T-helper 2 cell treated with Interferon-gamma antibody and Interleukin-4, amounts not matched to agents 5 μg/mL and 100 μg/mL, for 36 hours (primary cell): Measurements from ENCODE around the gene S100A9.

Experiments used
- DNase-seq: peaks from one replicate; pipeline ENCODE4 v3.0.0; 2021; ENCODE audit warnings: low spot score
- H3K27ac Mint-ChIP-seq: one replicate; pipeline ENCODE4 v1.8.0; 2021; ENCODE audit warnings: mild to moderate bottlenecking, mixed read lengths
- H3K27me3 Mint-ChIP-seq: one replicate; pipeline ENCODE4 v1.8.0; 2021; ENCODE audit warnings: low read depth, mixed read lengths
- H3K36me3 Mint-ChIP-seq: one replicate; pipeline ENCODE4 v1.8.0; 2021; ENCODE audit warnings: low read depth, mixed read lengths
- H3K4me1 Mint-ChIP-seq: one replicate; pipeline ENCODE4 v1.8.0; 2021; ENCODE audit warnings: low read depth, mixed read lengths
- H3K4me3 Mint-ChIP-seq: one replicate; pipeline ENCODE4 v1.8.0; 2022; ENCODE audit warnings: mild to moderate bottlenecking, moderate library complexity, mixed read lengths
- H3K9me3 Mint-ChIP-seq: one replicate; pipeline ENCODE4 v1.8.0; 2021; ENCODE audit warnings: mixed read lengths

S100A9 gene

GRCh38 chr1:153361480-153362109 lies 3.9 kb downstream of the S100A9 start:
- peaks cover 8% of the 10 kb centered on the region for H3K27me3 Mint-ChIP-seq
- no peak for DNase-seq
- H3K36me3 Mint-ChIP-seq: no peaks in the 10 kb centered on the region
- H3K4me1 Mint-ChIP-seq: no peaks in the 10 kb centered on the region
- H3K4me3 Mint-ChIP-seq: no peak overlapping the region
- H3K9me3 Mint-ChIP-seq: no peaks in the 10 kb centered on the region
- no peak overlapping the region for H3K27ac Mint-ChIP-seq

GRCh38 chr1:153362187-153362775 lies 4.6 kb downstream of the S100A9 start:
- Mint-ChIP-seq H3K27ac (no peak overlapping the region), H3K36me3 (no peaks in the 10 kb centered on the region), H3K27me3 (peaks cover 8% of the 10 kb centered on the region), H3K4me3 (no peak overlapping the region), H3K4me1 (no peaks in the 10 kb centered on the region), H3K9me3 (no peaks in the 10 kb centered on the region)
- no peak for DNase-seq

- H3K36me3 Mint-ChIP-seq: no peaks in the 10 kb centered on the region
- H3K27ac Mint-ChIP-seq: no peak overlapping the region
- H3K4me3 Mint-ChIP-seq: no peak overlapping the region
- H3K4me1 Mint-ChIP-seq: no peaks in the 10 kb centered on the region
- peaks cover 8% of the 10 kb centered on the region for H3K27me3 Mint-ChIP-seq
- H3K9me3 Mint-ChIP-seq: no peaks in the 10 kb centered on the region
- DNase-seq: no peak
These were observed 6.0 kb downstream of the S100A9 start for GRCh38 chr1:153363641-153364040.

GRCh38 chr1:153364156-153364555 lies 6.5 kb downstream of the S100A9 start:
- Mint-ChIP-seq H3K27me3 (peaks cover 8% of the 10 kb centered on the region), H3K27ac (no peak overlapping the region), H3K4me3 (no peak overlapping the region), H3K36me3 (no peaks in the 10 kb centered on the region), H3K9me3 (no peaks in the 10 kb centered on the region), H3K4me1 (no peaks in the 10 kb centered on the region)
- no peak for DNase-seq

GRCh38 chr1:153364766-153365666 lies 7.4 kb downstream of the S100A9 start:
- Mint-ChIP-seq H3K27ac (no peak overlapping the region), H3K36me3 (no peaks in the 10 kb centered on the region), H3K27me3 (peaks cover 8% of the 10 kb centered on the region), H3K9me3 (no peaks in the 10 kb centered on the region), H3K4me1 (no peaks in the 10 kb centered on the region), H3K4me3 (no peak overlapping the region)
- DNase-seq: no peak

- no peaks in the 10 kb centered on the region for H3K9me3 Mint-ChIP-seq
- no peak overlapping the region for H3K27ac Mint-ChIP-seq
- no peak for DNase-seq
- no peaks in the 10 kb centered on the region for H3K4me1 Mint-ChIP-seq
- H3K4me3 Mint-ChIP-seq: no peak overlapping the region
- H3K27me3 Mint-ChIP-seq: peaks cover 8% of the 10 kb centered on the region
- no peaks in the 10 kb centered on the region for H3K36me3 Mint-ChIP-seq
These were observed 8.0 kb downstream of the S100A9 start for GRCh38 chr1:153365696-153366095.

GRCh38 chr1:153366261-153366660 lies 8.6 kb downstream of the S100A9 start:
- Mint-ChIP-seq H3K36me3 (no peaks in the 10 kb centered on the region), H3K4me3 (no peak overlapping the region), H3K9me3 (no peaks in the 10 kb centered on the region), H3K27me3 (peaks cover 8% of the 10 kb centered on the region), H3K4me1 (no peaks in the 10 kb centered on the region), H3K27ac (no peak overlapping the region)
- no peak for DNase-seq

- Mint-ChIP-seq H3K27me3 (peaks cover 8% of the 10 kb centered on the region), H3K4me1 (no peaks in the 10 kb centered on the region), H3K27ac (no peak overlapping the region), H3K9me3 (no peaks in the 10 kb centered on the region), H3K4me3 (no peak overlapping the region), H3K36me3 (no peaks in the 10 kb centered on the region)
- DNase-seq: no peak
These were observed 9.4 kb downstream of the S100A9 start for GRCh38 chr1:153367090-153367489.

DNA sequence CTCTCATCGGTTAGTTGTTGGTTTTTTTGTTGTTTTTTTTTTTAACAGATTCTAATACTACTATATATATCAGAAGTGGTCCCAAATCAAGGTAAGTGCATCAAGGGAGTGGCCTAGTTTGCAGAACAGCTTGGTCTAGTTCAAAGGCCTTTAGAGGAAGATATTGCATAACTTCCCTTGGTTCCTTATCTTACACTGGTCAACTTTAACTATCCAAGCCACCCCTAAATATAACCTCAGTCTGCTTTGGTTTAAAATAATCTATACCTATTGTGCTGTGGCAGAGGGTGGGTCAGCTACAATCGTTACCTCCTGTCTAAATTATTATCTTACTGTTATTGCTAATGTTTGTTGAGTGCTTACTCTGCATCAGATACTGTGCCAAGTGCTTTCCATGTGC lies 10.8 kb downstream of the S100A9 start:
- H3K36me3 Mint-ChIP-seq: no peaks in the 10 kb centered on the region
- no peaks in the 10 kb centered on the region for H3K27me3 Mint-ChIP-seq
- H3K4me1 Mint-ChIP-seq: no peaks in the 10 kb centered on the region
- no peak overlapping the region for H3K27ac Mint-ChIP-seq
- DNase-seq: no peak
- no peaks in the 10 kb centered on the region for H3K9me3 Mint-ChIP-seq
- no peak overlapping the region for H3K4me3 Mint-ChIP-seq

- Mint-ChIP-seq H3K27me3 (no peaks in the 10 kb centered on the region), H3K36me3 (no peaks in the 10 kb centered on the region), H3K27ac (no peak overlapping the region), H3K4me3 (no peak overlapping the region), H3K4me1 (no peaks in the 10 kb centered on the region), H3K9me3 (no peaks in the 10 kb centered on the region)
- DNase-seq: no peak
These were observed 12.5 kb downstream of the S100A9 start for GRCh38 chr1:153370146-153370545.

DNA sequence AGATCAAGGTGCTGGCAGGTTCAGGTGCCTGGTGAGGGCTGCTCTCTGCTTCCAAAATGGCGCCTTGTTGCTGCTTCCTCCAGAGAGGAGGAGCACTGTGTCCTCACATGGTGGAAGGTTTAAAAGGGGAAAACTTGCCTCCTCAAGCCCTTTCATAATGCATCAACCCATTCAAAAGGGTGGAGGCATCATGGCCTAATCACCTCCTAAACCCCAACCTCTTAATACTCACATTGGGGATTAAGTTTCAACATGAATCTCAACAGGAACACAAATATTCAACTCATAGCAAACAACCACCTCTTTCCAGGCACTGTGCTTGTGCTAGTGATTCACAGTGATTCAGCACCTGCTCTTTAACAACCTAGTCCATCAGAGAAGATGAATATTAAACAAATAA lies 13.6 kb downstream of the S100A9 start:
- DNase-seq: no peak
- H3K27ac Mint-ChIP-seq: no peak overlapping the region
- no peaks in the 10 kb centered on the region for H3K4me1 Mint-ChIP-seq
- H3K9me3 Mint-ChIP-seq: no peaks in the 10 kb centered on the region
- H3K36me3 Mint-ChIP-seq: no peaks in the 10 kb centered on the region
- H3K4me3 Mint-ChIP-seq: no peak overlapping the region
- no peaks in the 10 kb centered on the region for H3K27me3 Mint-ChIP-seq

DNA sequence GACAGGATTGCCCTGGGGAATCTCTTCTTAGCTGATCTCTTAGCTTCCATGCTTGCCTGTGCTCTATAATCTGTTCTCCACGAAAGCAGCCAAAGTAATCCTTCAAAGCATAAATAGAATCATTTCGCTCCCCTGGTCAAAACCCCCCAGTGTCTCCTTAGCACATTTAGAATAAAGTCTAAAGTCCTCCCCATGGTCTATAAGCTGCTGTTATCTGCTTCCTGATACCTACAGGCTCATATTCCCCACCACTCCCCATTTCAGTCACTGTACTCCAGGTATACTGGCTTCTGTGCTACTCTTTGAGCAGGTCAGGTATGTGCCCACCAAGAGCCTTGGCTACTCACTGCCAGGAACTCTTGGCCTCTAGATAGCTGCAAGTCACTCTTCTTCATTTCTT lies 14.9 kb downstream of the S100A9 start:
- H3K36me3 Mint-ChIP-seq: no peaks in the 10 kb centered on the region
- no peak overlapping the region for H3K4me3 Mint-ChIP-seq
- no peaks in the 10 kb centered on the region for H3K4me1 Mint-ChIP-seq
- H3K27me3 Mint-ChIP-seq: peaks cover 3% of the 10 kb centered on the region
- H3K9me3 Mint-ChIP-seq: no peaks in the 10 kb centered on the region
- no peak for DNase-seq
- H3K27ac Mint-ChIP-seq: no peak overlapping the region

DNA sequence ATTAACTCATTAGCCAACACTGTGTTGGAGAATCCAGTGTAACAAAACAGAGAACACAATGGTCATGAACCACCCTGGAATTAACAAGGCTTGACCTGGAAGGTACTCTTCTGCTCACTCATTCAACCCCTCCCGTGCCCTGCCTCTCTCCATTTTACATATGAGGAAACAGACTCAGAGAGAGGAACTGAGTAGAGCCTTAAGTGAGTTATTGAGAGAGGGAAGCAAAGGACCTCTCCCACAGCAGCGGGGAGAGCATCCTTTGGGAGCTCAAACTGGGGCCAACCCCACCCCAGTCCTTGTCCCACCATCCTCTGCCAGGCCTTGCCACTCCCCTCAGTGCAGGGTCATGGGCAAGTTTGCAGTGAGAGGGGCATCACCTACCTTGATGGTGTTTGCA lies 16.4 kb downstream of the S100A9 start:
- DNase-seq: no peak
- no peak overlapping the region for H3K27ac Mint-ChIP-seq
- H3K9me3 Mint-ChIP-seq: no peaks in the 10 kb centered on the region
- peaks cover 3% of the 10 kb centered on the region for H3K27me3 Mint-ChIP-seq
- no peaks in the 10 kb centered on the region for H3K4me1 Mint-ChIP-seq
- H3K36me3 Mint-ChIP-seq: no peaks in the 10 kb centered on the region
- no peak overlapping the region for H3K4me3 Mint-ChIP-seq

- no peaks in the 10 kb centered on the region for H3K4me1 Mint-ChIP-seq
- H3K4me3 Mint-ChIP-seq: no peak within 1 kb of the TSS
- H3K27me3 Mint-ChIP-seq: peaks cover 3% of the 10 kb centered on the region
- no peaks in the 10 kb centered on the region for H3K36me3 Mint-ChIP-seq
- H3K27ac Mint-ChIP-seq: no peak within 1 kb of the TSS
- no peaks in the 10 kb centered on the region for H3K9me3 Mint-ChIP-seq
- no peak for DNase-seq
These were observed 17.9 kb downstream of the S100A9 start, which contains the start of gene S100A12 for GRCh38 chr1:153375511-153375910. Gene S100A12 (minus strand): TSS chr1:153375621. CDS start chr1:153374592, 1,029 bp downstream.
